Measurements from ENCODE around the gene POR.

POR gene

GRCh38 chr7:75931680-75932079, 16.7 kb downstream of the POR start:
- H3K4me3 ChIP-seq (ENCODE audit: low read depth, low read length), result no peak overlapping the region
- TF ChIP-seq MAX (IDR thresholded peaks at IDR 0.05; ENCODE audit: low read depth, low read length) (no peak), POLR2A (IDR thresholded peaks at IDR 0.05; ENCODE audit: extremely low read depth, insufficient read length) (no peak), CTCF (IDR thresholded peaks at IDR 0.05; ENCODE audit: low read depth, low read length) (no peak), MYC (IDR thresholded peaks at IDR 0.05; ENCODE audit: low read depth, low read length) (no peak)
- no peak for DNase-seq (ENCODE audit: low read depth)

GRCh38 chr7:75937958-75938786, 23.2 kb downstream of the POR start:
- H3K4me3 ChIP-seq (ENCODE audit: low read depth, low read length), result no peak overlapping the region
- DNase-seq (ENCODE audit: low read depth), result peak; percentile 65
- TF ChIP-seq CTCF (IDR thresholded peaks at IDR 0.05; ENCODE audit: low read depth, low read length) (no peak), MAX (IDR thresholded peaks at IDR 0.05; ENCODE audit: low read depth, low read length) (peak; percentile 63)

- TF ChIP-seq CTCF (IDR thresholded peaks at IDR 0.05; ENCODE audit: low read depth, low read length) (no peak), MAX (IDR thresholded peaks at IDR 0.05; ENCODE audit: low read depth, low read length) (no peak), POLR2A (IDR thresholded peaks at IDR 0.05; ENCODE audit: extremely low read depth, insufficient read length) (no peak), MYC (IDR thresholded peaks at IDR 0.05; ENCODE audit: low read depth, low read length) (no peak)
- no peak for DNase-seq (ENCODE audit: low read depth)
- no peak overlapping the region for H3K4me3 ChIP-seq (ENCODE audit: low read depth, low read length)
Observed at GRCh38 chr7:75938921-75939320, 24.0 kb downstream of the POR start.

DNA sequence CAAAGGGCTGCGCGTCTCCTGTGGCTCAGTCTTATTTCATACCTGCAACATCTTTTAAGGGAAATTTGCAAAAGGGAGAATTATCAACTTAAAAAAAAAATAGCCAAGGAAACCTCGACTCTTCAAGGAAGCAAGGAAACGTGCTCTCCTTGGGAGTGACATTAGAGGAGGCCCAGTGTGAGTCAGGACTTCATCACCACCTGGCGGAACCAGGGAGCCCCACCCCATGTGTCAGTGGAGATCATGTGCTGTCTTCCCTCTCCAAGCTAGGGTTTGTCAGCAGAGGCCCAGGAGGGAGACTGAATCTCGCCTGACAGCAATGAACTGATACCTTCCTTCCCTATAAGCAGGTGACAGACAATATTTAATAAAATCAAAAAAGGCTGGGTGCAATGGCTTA, 28.9 kb downstream of the POR start:
- DNase-seq (ENCODE audit: low read depth), result no peak
- H3K4me3 ChIP-seq (ENCODE audit: low read depth, low read length), result no peak overlapping the region
- TF ChIP-seq CTCF (IDR thresholded peaks at IDR 0.05; ENCODE audit: low read depth, low read length), result no peak
- no peak for TF ChIP-seq POLR2A (IDR thresholded peaks at IDR 0.05; ENCODE audit: extremely low read depth, insufficient read length)
- TF ChIP-seq MAX (IDR thresholded peaks at IDR 0.05; ENCODE audit: low read depth, low read length), result no peak

GRCh38 chr7:75944507-75944906, 29.6 kb downstream of the POR start:
- no peak overlapping the region for H3K4me3 ChIP-seq (ENCODE audit: low read depth, low read length)
- TF ChIP-seq POLR2A (IDR thresholded peaks at IDR 0.05; ENCODE audit: extremely low read depth, insufficient read length), result no peak
- TF ChIP-seq CTCF (IDR thresholded peaks at IDR 0.05; ENCODE audit: low read depth, low read length), result no peak
- TF ChIP-seq MYC (IDR thresholded peaks at IDR 0.05; ENCODE audit: low read depth, low read length), result no peak
- TF ChIP-seq MAX (IDR thresholded peaks at IDR 0.05; ENCODE audit: low read depth, low read length), result no peak
- no peak for DNase-seq (ENCODE audit: low read depth)
